Right atrium auricular region (tissue), 2 donors: ENCODE results near the gene SCN11A. TPM values are rescaled to one million over a fixed set of nuclear protein-coding genes. Genes with fewer than 3 reads are reported as not detected.

Source experiments
- DNase-seq: peaks from one replicate; pipeline ENCODE4 v3.0.0-alpha.2; 2019; ENCODE audit warnings: low spot score
- H3K27ac ChIP-seq, 2 donors: fragments of 200-600 bp; sonication (generic); 1 replicate in 1 of 2; 2 replicates in 1 of 2; pipeline ENCODE4 v1.5.1; 2016 to 2019
- H3K27me3 ChIP-seq, 2 donors: fragments of 200-600 bp; sonication (generic); one replicate each; pipeline versions ENCODE4 v1.5.1 to v1.6.0; 2017 to 2019
- H3K36me3 ChIP-seq: fragments of 200-600 bp; sonication (generic); one replicate; pipeline ENCODE4 v1.5.1; 2016
- H3K4me1 ChIP-seq, 2 donors: fragments of 200-600 bp; sonication (generic); one replicate each; pipeline versions ENCODE4 v1.5.1 to v1.6.0; 2017 to 2019
- H3K4me3 ChIP-seq, 2 donors: fragments of 200-600 bp; sonication (generic); 1 replicate in 1 of 2; 2 replicates in 1 of 2; pipeline ENCODE4 v1.5.1; 2017 to 2019; ENCODE audit warnings: mild to moderate bottlenecking in 1 of 2, moderate library complexity in 1 of 2
- H3K9me3 ChIP-seq, 2 donors: fragments of 200-600 bp; sonication (generic); one replicate each; pipeline ENCODE4 v1.5.1; 2019
- total RNA-seq, 2 donors: library from RNA; depleted of rRNA; stranded (reverse); fragments of >200 nt; gene quantifications; one replicate each; pipeline ENCODE4 v1.1.0, GENCODE V29; 2016
- TF ChIP-seq, protein P1 (sequence below), 2 donors: fragments of 200-600 bp; sonication (generic); IDR thresholded peaks; one replicate each; pipeline ENCODE4 v1.5.1; 2019; ENCODE audit warnings: antibody characterized with exemption in 2 of 2

SCN11A gene
- total RNA-seq, 2 donors from 2014 or later: 0.07 to 0.08 TPM

DNA sequence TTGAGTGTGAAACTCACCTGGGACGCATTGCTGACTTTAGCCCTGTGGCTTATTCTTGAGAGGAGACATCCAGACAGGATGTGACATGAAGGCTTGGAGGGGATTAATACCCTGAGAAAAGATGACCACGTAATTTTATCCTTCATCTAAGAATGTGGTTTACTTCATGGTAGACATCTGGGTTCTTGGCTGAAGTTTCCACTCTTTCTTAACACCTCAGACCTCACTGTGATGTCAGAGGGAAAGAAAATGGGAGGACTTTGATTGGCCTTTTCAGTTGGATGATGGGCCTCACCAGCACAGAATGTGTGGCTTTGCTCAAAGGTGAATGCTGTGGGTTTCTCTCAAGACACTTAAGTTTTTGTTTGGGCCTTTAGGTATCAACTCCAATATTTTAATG, 39.2 kb upstream of the SCN11A start:
- no peak for DNase-seq

DNA sequence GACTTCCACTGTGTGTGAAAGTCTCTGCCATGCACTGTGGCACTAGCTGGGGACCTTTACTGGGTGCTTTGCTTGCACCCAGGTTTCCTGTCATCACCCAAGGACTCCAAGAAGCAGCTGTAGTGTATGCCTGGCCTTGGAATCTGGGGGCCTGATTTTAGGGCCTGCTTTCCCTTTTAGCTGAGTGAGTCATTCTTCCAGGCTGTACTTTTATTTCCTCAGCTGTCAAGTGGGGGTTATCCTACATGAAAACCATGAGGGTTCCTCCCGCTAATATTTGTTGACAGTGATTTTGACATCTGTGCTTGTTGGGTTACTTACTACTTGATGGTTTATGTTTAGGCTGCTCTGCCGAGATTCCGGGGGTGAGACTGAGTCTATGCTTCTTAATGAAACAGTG, 37.1 kb upstream of the SCN11A start:
- DNase-seq: no peak
- Histone ChIP-seq H3K4me3 (no peak overlapping the region), H3K27ac (no peak overlapping the region), H3K36me3 (peaks cover 48% of the 10 kb centered on the region), H3K27me3 (no peaks in the 10 kb centered on the region), H3K9me3 (no peaks in the 10 kb centered on the region), H3K4me1 (no peaks in the 10 kb centered on the region)
- TF ChIP-seq, protein P1, sequence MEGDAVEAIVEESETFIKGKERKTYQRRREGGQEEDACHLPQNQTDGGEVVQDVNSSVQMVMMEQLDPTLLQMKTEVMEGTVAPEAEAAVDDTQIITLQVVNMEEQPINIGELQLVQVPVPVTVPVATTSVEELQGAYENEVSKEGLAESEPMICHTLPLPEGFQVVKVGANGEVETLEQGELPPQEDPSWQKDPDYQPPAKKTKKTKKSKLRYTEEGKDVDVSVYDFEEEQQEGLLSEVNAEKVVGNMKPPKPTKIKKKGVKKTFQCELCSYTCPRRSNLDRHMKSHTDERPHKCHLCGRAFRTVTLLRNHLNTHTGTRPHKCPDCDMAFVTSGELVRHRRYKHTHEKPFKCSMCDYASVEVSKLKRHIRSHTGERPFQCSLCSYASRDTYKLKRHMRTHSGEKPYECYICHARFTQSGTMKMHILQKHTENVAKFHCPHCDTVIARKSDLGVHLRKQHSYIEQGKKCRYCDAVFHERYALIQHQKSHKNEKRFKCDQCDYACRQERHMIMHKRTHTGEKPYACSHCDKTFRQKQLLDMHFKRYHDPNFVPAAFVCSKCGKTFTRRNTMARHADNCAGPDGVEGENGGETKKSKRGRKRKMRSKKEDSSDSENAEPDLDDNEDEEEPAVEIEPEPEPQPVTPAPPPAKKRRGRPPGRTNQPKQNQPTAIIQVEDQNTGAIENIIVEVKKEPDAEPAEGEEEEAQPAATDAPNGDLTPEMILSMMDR (IDR thresholded peaks at IDR 0.05): no peak

More for the DNA sequence above, 39.2 kb upstream of the SCN11A start:
- TF ChIP-seq, protein P1 (IDR thresholded peaks at IDR 0.05): no peak
- H3K4me3 ChIP-seq: no peak overlapping the region
- no peaks in the 10 kb centered on the region for H3K4me1 ChIP-seq
- H3K27ac ChIP-seq: no peak overlapping the region
- H3K9me3 ChIP-seq: no peaks in the 10 kb centered on the region
- H3K27me3 ChIP-seq: no peaks in the 10 kb centered on the region
- H3K36me3 ChIP-seq: peaks cover 58% of the 10 kb centered on the region

DNA sequence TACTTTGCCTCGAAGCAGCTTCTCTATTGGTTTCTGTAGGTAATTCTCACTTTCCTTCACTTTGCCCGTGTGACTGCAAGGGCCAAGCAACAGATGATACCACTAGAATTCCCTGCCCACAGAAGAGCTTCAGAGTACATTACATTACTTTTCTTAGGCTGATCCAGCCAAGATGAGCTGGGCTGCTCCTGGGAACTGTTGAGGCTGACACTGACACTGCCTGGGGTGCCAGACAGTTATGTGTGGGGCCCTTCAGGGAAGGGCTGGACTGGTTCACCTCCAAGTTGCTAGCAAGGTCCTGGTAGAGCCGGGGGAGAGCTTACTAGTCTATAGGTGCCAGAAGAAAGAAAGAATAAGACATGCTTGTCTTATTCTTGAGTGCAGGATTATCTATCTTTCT, 36.7 kb upstream of the SCN11A start:
- TF ChIP-seq, protein P1 (IDR thresholded peaks at IDR 0.05): no peak
- no peaks in the 10 kb centered on the region for H3K4me1 ChIP-seq
- H3K27ac ChIP-seq: no peak overlapping the region
- H3K36me3 ChIP-seq: peaks cover 46% of the 10 kb centered on the region
- no peak for DNase-seq
- no peaks in the 10 kb centered on the region for H3K27me3 ChIP-seq
- H3K4me3 ChIP-seq: no peak overlapping the region
- no peaks in the 10 kb centered on the region for H3K9me3 ChIP-seq

DNA sequence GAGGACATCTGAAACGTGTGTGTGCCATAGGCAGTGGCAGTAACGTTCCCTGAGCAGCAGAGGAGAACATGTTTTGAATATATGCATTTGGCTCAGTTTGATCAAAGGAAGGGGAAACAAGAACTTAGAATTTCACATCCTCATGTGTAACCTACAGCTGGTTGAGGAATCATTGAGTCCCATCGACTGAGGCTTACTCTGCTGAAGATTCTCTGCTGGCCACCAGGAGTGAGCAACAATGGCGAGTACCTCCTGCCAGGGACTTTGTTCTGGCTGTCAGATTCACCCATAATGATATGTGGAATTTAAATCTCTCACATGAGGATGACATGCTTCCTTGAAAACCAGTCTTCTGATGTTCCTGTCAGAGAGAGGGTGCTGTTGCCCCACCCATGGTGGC, 34.4 kb upstream of the SCN11A start:
- H3K4me1 ChIP-seq: no peaks in the 10 kb centered on the region
- no peak overlapping the region for H3K4me3 ChIP-seq
- no peaks in the 10 kb centered on the region for H3K9me3 ChIP-seq
- TF ChIP-seq, protein P1 (IDR thresholded peaks at IDR 0.05): no peak
- no peak overlapping the region for H3K27ac ChIP-seq
- H3K36me3 ChIP-seq: peaks cover 28% of the 10 kb centered on the region
- no peak for DNase-seq
- H3K27me3 ChIP-seq: no peaks in the 10 kb centered on the region

DNA sequence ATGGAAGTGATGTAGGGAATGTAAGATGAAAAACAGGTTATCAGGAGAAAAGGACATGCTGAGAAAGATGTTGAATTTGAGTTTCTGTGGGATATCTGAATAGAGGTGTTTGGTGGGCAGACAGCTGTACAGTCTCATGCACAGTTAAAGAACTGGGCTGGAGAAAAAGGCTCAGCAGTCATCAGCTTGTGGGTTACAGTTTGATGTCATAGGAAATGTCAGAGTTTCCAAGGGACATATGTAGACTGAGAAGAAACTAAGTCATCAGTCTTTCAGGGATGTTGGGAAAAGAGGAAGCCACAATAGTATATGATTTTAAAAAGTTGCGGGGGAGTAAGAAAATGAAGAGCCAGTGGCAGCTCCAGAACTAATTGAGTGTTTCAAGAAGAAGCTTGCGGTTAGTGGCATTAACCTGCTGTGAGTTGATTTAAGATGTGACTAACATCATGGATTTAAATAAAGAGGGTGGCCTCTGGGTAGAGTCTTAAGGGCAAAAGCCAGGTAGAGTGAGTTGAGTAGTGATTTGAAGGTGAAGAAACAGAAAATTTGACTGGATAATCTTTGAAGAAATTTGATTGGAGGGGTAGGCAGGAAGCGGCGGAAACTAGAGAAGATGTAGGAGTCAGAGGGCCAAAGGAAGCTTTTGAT, 31.0 kb upstream of the SCN11A start:
- DNase-seq: no peak
- TF ChIP-seq, protein P1 (IDR thresholded peaks at IDR 0.05): no peak
- Histone ChIP-seq H3K4me3 (no peak overlapping the region), H3K4me1 (no peaks in the 10 kb centered on the region), H3K36me3 (peaks cover 29% of the 10 kb centered on the region), H3K27ac (no peak overlapping the region), H3K27me3 (no peaks in the 10 kb centered on the region), H3K9me3 (no peaks in the 10 kb centered on the region)

DNA sequence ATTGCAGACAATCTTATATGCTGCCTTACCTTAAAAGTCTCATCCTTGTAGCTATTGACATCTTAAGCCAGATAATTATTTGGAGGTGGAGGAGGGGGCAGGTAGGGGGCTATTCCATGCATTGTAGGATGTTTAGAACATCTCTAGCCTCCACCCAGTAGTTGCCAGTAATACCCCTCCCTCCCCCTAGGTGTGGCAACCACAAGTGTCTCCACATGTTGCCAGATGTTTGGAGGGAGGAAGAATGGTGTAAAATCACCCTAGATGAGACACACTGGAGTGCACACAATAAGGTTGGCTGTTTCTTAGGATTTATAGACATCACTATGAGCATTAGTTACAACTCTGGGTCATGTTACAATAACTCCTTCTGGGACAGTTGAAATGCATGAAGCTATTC, 28.3 kb upstream of the SCN11A start:
- Histone ChIP-seq H3K27ac (no peak overlapping the region), H3K9me3 (no peaks in the 10 kb centered on the region), H3K4me1 (no peaks in the 10 kb centered on the region), H3K27me3 (no peaks in the 10 kb centered on the region), H3K36me3 (peaks cover 33% of the 10 kb centered on the region), H3K4me3 (no peak overlapping the region)
- DNase-seq: no peak
- TF ChIP-seq, protein P1 (IDR thresholded peaks at IDR 0.05): no peak
